H1 (cell line): ENCODE measurements around the gene RASAL1. TPM values are rescaled to one million over a fixed set of nuclear protein-coding genes. Genes with fewer than 3 reads are reported as not detected.

Source experiments
- CTCF ChIA-PET: fragments of 300-600 bp; sonication (Branson Sonifier 250); formaldehyde crosslinking; loops from one replicate; lab custom pipeline; 2021; ENCODE audit not compliant: partially characterized antibody; lab: Charles Lee
- POLR2A ChIA-PET: fragments of 300-600 bp; sonication (Branson Sonifier 250); formaldehyde crosslinking; loops from one replicate; lab custom pipeline; 2021; ENCODE audit warnings: inconsistent platforms; ENCODE audit not compliant: partially characterized antibody; lab: Charles Lee
- DNase-seq, 2 experiments: peaks; one replicate each; pipeline versions ENCODE4 v3.0.0 to v3.0.0-alpha.2; 2010 to 2022; ENCODE audit warnings: low spot score in 2 of 2, low read depth in 1 of 2, mixed read lengths in 1 of 2
- FAIRE-seq: peaks from 2 replicates; lab custom pipeline; 2011; peaks lifted over from hg19 to GRCh38; lab: Jason Lieb, UNC
- H2AFZ ChIP-seq: 2 replicates; pipeline ENCODE4 v1.8.1; 2012; ENCODE audit warnings: low read length, inconsistent platforms
- H2AK5ac ChIP-seq: 2 replicates; pipeline ENCODE4 v1.6.1; 2013; ENCODE audit warnings: low read depth, low read length
- H2BK120ac ChIP-seq: replicated peaks from 2 replicates; pipeline ENCODE3; 2013; ENCODE audit warnings: low read depth, low read length, inconsistent platforms
- H2BK12ac ChIP-seq: 2 replicates; pipeline ENCODE4 v1.6.1; 2013; ENCODE audit warnings: low read depth, low read length
- H2BK15ac ChIP-seq: 2 replicates; pipeline ENCODE4 v1.6.1; 2013; ENCODE audit warnings: low read length
- H2BK20ac ChIP-seq: 2 replicates; pipeline ENCODE4 v1.6.1; 2013; ENCODE audit warnings: low read length
- H2BK5ac ChIP-seq: 2 replicates; pipeline ENCODE4 v1.6.1; 2013; ENCODE audit warnings: low read depth, low read length
- H3K14ac ChIP-seq: 2 replicates; pipeline ENCODE4 v1.6.1; 2013; ENCODE audit warnings: inconsistent platforms; ENCODE audit not compliant: insufficient read length
- H3K18ac ChIP-seq: 2 replicates; pipeline ENCODE4 v1.6.1; 2013; ENCODE audit warnings: low read length; ENCODE audit errors: extremely low read depth
- H3K23ac ChIP-seq: 2 replicates; pipeline ENCODE4 v1.6.1; 2013; ENCODE audit warnings: inconsistent platforms; ENCODE audit not compliant: insufficient read length
- H3K23me2 ChIP-seq: 2 replicates; pipeline ENCODE4 v1.6.1; 2013; ENCODE audit warnings: low read depth, low read length
- H3K27ac ChIP-seq: 2 replicates; pipeline ENCODE4 v1.6.1; 2011; ENCODE audit warnings: low read depth, low read length, inconsistent platforms
- H3K27me3 ChIP-seq, 4 experiments: replicated peaks in 1 of 4; 1 replicate in 1 of 4; 2 replicates in 3 of 4; pipeline versions ENCODE4 v1.6.1 to v1.8.1; 2011 to 2013; ENCODE audit warnings: low read length in 3 of 4, mild to moderate bottlenecking in 3 of 4, inconsistent platforms in 2 of 4, mixed read lengths in 2 of 4, moderate library complexity in 1 of 4; ENCODE audit not compliant: control insufficient read depth in 3 of 4, insufficient read depth in 3 of 4; ENCODE audit errors: extremely low read depth in 1 of 4
- H3K36me3 ChIP-seq, 4 experiments: 2 replicates each; pipeline versions ENCODE4 v1.6.1 to v1.8.1; 2011 to 2013; ENCODE audit warnings: mild to moderate bottlenecking in 4 of 4, low read length in 3 of 4, moderate library complexity in 2 of 4, control low read depth in 1 of 4, inconsistent platforms in 1 of 4; ENCODE audit not compliant: insufficient read depth in 4 of 4, control insufficient read depth in 2 of 4
- H3K4ac ChIP-seq: replicated peaks from 2 replicates; pipeline ENCODE3; 2013; ENCODE audit warnings: low read length, low read depth, mixed read lengths, inconsistent platforms; ENCODE audit not compliant: insufficient read length
- H3K4me1 ChIP-seq, 4 experiments: replicated peaks in 1 of 4; 1 replicate in 1 of 4; 2 replicates in 3 of 4; pipeline versions ENCODE4 v1.6.1 to v1.8.1; 2011 to 2013; ENCODE audit warnings: low read length in 3 of 4, inconsistent platforms in 2 of 4, mixed read lengths in 1 of 4; ENCODE audit not compliant: insufficient read depth in 4 of 4, control insufficient read depth in 3 of 4
- H3K4me2 ChIP-seq, 2 experiments: 2 replicates each; pipeline versions ENCODE4 v1.6.1 to v1.8.1; 2011 to 2013; ENCODE audit warnings: low read depth in 2 of 2, low read length in 2 of 2, control low read depth in 1 of 2, inconsistent platforms in 1 of 2, mild to moderate bottlenecking in 1 of 2; ENCODE audit not compliant: insufficient read depth in 1 of 2
- H3K4me3 ChIP-seq, 4 experiments: fragments of 200-600, 300-600 bp in 1 of 4; sonication (generic), shearing (Covaris generic), sonication (Bioruptor Twin) in 1 of 4; 2 replicates each; pipeline versions ENCODE4 v1.5.1 to v1.8.1; 2011 to 2016; ENCODE audit warnings: low read length in 4 of 4, low read depth in 3 of 4, control low read depth in 2 of 4, inconsistent platforms in 2 of 4, mild to moderate bottlenecking in 2 of 4, mixed read lengths in 1 of 4, moderate library complexity in 1 of 4; ENCODE audit not compliant: insufficient read depth in 2 of 4; ENCODE audit errors: extremely low read depth in 1 of 4
- H3K56ac ChIP-seq: replicated peaks from 2 replicates; pipeline ENCODE3; 2013; ENCODE audit warnings: low read depth, mild to moderate bottlenecking, mixed read lengths, low read length, inconsistent platforms; ENCODE audit not compliant: insufficient read length
- H3K79me1 ChIP-seq: 2 replicates; pipeline ENCODE4 v1.6.1; 2013; ENCODE audit warnings: low read depth, low read length, control low read depth
- H3K79me2 ChIP-seq, 2 experiments: 2 replicates each; pipeline versions ENCODE4 v1.6.1 to v1.8.1; 2012 to 2013; ENCODE audit warnings: low read length in 2 of 2, mild to moderate bottlenecking in 2 of 2, inconsistent platforms in 1 of 2; ENCODE audit not compliant: insufficient read depth in 2 of 2, control insufficient read depth in 1 of 2
- H3K9ac ChIP-seq, 4 experiments: replicated peaks in 1 of 4; 1 replicate in 1 of 4; 2 replicates in 3 of 4; pipeline versions ENCODE4 v1.6.1 to v1.8.1; 2011 to 2013; ENCODE audit warnings: low read depth in 3 of 4, low read length in 3 of 4, control low read depth in 2 of 4, mild to moderate bottlenecking in 2 of 4, moderate library complexity in 2 of 4, inconsistent platforms in 1 of 4; ENCODE audit errors: extremely low read depth in 1 of 4
- H3K9me3 ChIP-seq, 2 experiments: 2 replicates each; pipeline versions ENCODE4 v1.6.1 to v1.8.1; 2012 to 2013; ENCODE audit warnings: mild to moderate bottlenecking in 2 of 2, moderate library complexity in 2 of 2, control low read depth in 1 of 2, inconsistent platforms in 1 of 2, low read depth in 1 of 2, low read length in 1 of 2, mixed read lengths in 1 of 2; ENCODE audit not compliant: insufficient read depth in 2 of 2
- H4K20me1 ChIP-seq, 2 experiments: replicated peaks in 1 of 2; 2 replicates each; pipeline versions ENCODE3 to v1.8.1; 2011 to 2013; ENCODE audit warnings: inconsistent platforms in 2 of 2, low read length in 2 of 2, mild to moderate bottlenecking in 1 of 2; ENCODE audit not compliant: insufficient read depth in 2 of 2, control insufficient read depth in 1 of 2
- H4K5ac ChIP-seq: 2 replicates; pipeline ENCODE4 v1.6.1; 2013; ENCODE audit warnings: low read length, low read depth, mixed read lengths, inconsistent platforms; ENCODE audit not compliant: insufficient read length
- H4K8ac ChIP-seq: 2 replicates; pipeline ENCODE4 v1.8.0; 2013; ENCODE audit warnings: mild to moderate bottlenecking, moderate library complexity, low read length, inconsistent platforms; ENCODE audit not compliant: insufficient read depth; ENCODE audit errors: extremely low read depth
- H4K91ac ChIP-seq: replicated peaks from 2 replicates; pipeline ENCODE3; 2013; ENCODE audit warnings: low read length, mixed read lengths, inconsistent platforms; ENCODE audit not compliant: insufficient read length
- CBX8 ChIP-seq: fragments of 300-800, 300-1000 bp; sonication (generic); IDR thresholded peaks from 2 replicates; pipeline ENCODE4 v1.7.1; 2016; ENCODE audit warnings: low read depth, low read length, borderline replicate concordance
- CTBP2 ChIP-seq: IDR thresholded peaks from 2 replicates; pipeline ENCODE4 v1.7.0; 2011; ENCODE audit warnings: borderline replicate concordance, mild to moderate bottlenecking, moderate library complexity, mixed read lengths, low read length; ENCODE audit not compliant: insufficient read depth, insufficient read length
- HDAC2 ChIP-seq, 2 experiments: fragments of 300-600 bp in 1 of 2; sonication (generic) in 1 of 2; IDR thresholded peaks; 2 replicates each; pipeline ENCODE4 v1.6.1; 2011 to 2012; ENCODE audit warnings: low read depth in 2 of 2, low read length in 2 of 2, mild to moderate bottlenecking in 2 of 2, moderate library complexity in 2 of 2, borderline replicate concordance in 1 of 2, inconsistent platforms in 1 of 2
- MAX ChIP-seq: IDR thresholded peaks from 2 replicates; pipeline ENCODE4 v1.6.1; 2012; ENCODE audit warnings: inconsistent platforms
- SIX5 ChIP-seq: IDR thresholded peaks from 2 replicates; pipeline ENCODE4 v1.6.1; 2011; ENCODE audit warnings: mild to moderate bottlenecking, low read depth, low read length
- SP2 ChIP-seq: IDR thresholded peaks from 2 replicates; pipeline ENCODE4 v1.6.1; 2012; ENCODE audit warnings: mild to moderate bottlenecking, low read length, inconsistent platforms
- SUZ12 ChIP-seq: fragments of 200-600 bp; sonication (generic); IDR thresholded peaks from 2 replicates; pipeline ENCODE4 v1.6.1; 2012; ENCODE audit warnings: mild to moderate bottlenecking, inconsistent platforms, low read length, moderate library complexity, mixed read lengths
- TCF12 ChIP-seq: IDR thresholded peaks from 2 replicates; pipeline ENCODE4 v1.6.1; 2011; ENCODE audit warnings: low read depth, mild to moderate bottlenecking, low read length
- YY1 ChIP-seq: IDR thresholded peaks from 2 replicates; pipeline ENCODE4 v1.6.1; 2011; ENCODE audit warnings: low read depth, mild to moderate bottlenecking, low read length
- WGBS, 2 experiments: shearing (Covaris generic) in 1 of 2; methylation state at CpG; one replicate each; pipeline versions ENCODE4 v1.1.6 to v1.1.7; 2013 to 2015; ENCODE audit warnings: low lambda C conversion rate in 2 of 2, mixed read lengths in 2 of 2, inconsistent platforms in 1 of 2, low coverage in 1 of 2, missing lambda C conversion rate in 1 of 2; ENCODE audit not compliant: insufficient replicate concordance in 2 of 2, insufficient coverage in 1 of 2, insufficient read length in 1 of 2; ENCODE audit errors: extremely low coverage in 1 of 2, missing lambda C conversion rate in 1 of 2; 5-methylcytosine and 5-hydroxymethylcytosine counted together
- polyA plus RNA-seq, 7 experiments: library from polyadenylated mRNA; depleted of rRNA in 3 of 7; stranded (reverse) in 5 of 7; unstranded in 2 of 7; fragments of >200 nt in 5 of 7; fragments of 200-250 nt in 2 of 7; gene quantifications; 1 replicate in 5 of 7; 2 replicates in 1 of 7; 4 replicates in 1 of 7; pipeline versions ENCODE4 v1.2.1 to v1.2.3, GENCODE V29; 2011 to 2013; ENCODE audit warnings: missing spikeins in 2 of 7, mixed read lengths in 2 of 7
- total RNA-seq: library from RNA; stranded (reverse); fragmentation: NEBNext Ultra II Directional; extraction: Animal tissue kit (Norgen Biotek cat#: 25700); gene quantifications from 2 replicates; pipeline ENCODE4 v1.2.1, GENCODE V29; 2021

Gene RASAL1
- total and polyA plus RNA-seq, 2 of the 8 experiments (the other 6 are each of a cell fraction or from before 2014, with no cell fraction given) = 3.7 to 5.0 TPM

- Histone ChIP-seq H3K4ac (no peak overlapping the region), H3K36me3 (no peaks in the 10 kb centered on the region), H3K4me1 (peaks cover 0 to 25% (median 15%) of the 10 kb centered on the region in 4 experiments; a peak in 6 of 7 replicates), H3K4me3 (peak overlapping the region in 1 of 4 experiments; percentile 52; a peak in 1 of 8 replicates), H4K91ac (no peak overlapping the region), H2AFZ (no peak overlapping the region), H3K79me2 (no peaks in the 10 kb centered on the region), H3K23ac (no peak overlapping the region), H2BK5ac (no peak overlapping the region), H4K5ac (no peak overlapping the region), H2AK5ac (no peak overlapping the region), H3K79me1 (no peaks in the 10 kb centered on the region), H3K56ac (no peak overlapping the region), H3K27ac (no peak overlapping the region), H2BK20ac (no peak overlapping the region), H3K27me3 (peaks cover 0 to 2% (median 0%) of the 10 kb centered on the region in 4 experiments; a peak in 3 of 7 replicates), H3K14ac (no peak overlapping the region), H3K23me2 (peaks cover 4% of the 10 kb centered on the region; the same call in 1 of the 2 replicates), H2BK12ac (no peak overlapping the region), H3K9ac (no peak overlapping the region), H4K8ac (no peak overlapping the region), H3K4me2 (peak overlapping the region; percentile 63 to 71; a peak in 2 of 4 replicates), H2BK15ac (no peak overlapping the region), H2BK120ac (no peak overlapping the region), H3K9me3 (no peaks in the 10 kb centered on the region), H3K18ac (no peak overlapping the region), H4K20me1 (peaks cover 0 to 5% of the 10 kb centered on the region in 2 experiments)
- DNase-seq = no peak
- ChIA-PET CTCF (interaction anchor here (1.0 to 12.0 kb wide), 10 partner anchors 9 to 110 kb away, joined by 3 to 96 read pairs (median 6); partner anchors contain the start of gene RASAL1), POLR2A (interaction anchor here (1.2 to 1.3 kb wide), 2 partner anchors 24 to 157 kb away, joined by 3 read pairs; no protein-coding TSS in a partner anchor)
- FAIRE-seq = no peak
- WGBS, 2 experiments = 77% methylated on average over 5 of the region's 5 CpGs; no CpG with 5 or more reads in 1 of the 2 experiments
- no peak for TF ChIP-seq MAX
- TF ChIP-seq SIX5 = no peak
- TF ChIP-seq YY1 = no peak
- TF ChIP-seq CTBP2 = no peak
- no peak for TF ChIP-seq HDAC2 (IDR thresholded peaks at IDR 0.05; ENCODE audit: borderline replicate concordance in 1 of 2, low read depth in 2 of 2, low read length in 2 of 2)
- TF ChIP-seq SUZ12 = no peak
- no peak for TF ChIP-seq TCF12
- TF ChIP-seq CBX8 = no peak
- no peak for TF ChIP-seq SP2
Measured at GRCh38 chr12:113064395-113065125, 71.0 kb downstream of the RASAL1 start.
